Hematopoietic multipotent progenitor cell treated with erythropoietin and hydrocortisone succinate and interleukin-3 and kit ligand, for 17 days (in vitro differentiated cells): ENCODE data around the gene CROT.

Experiments
- DNase-seq: peaks from one replicate; pipeline ENCODE4 v3.0.0-alpha.2; 2015; ENCODE audit warnings: low spot score

CROT gene

DNA sequence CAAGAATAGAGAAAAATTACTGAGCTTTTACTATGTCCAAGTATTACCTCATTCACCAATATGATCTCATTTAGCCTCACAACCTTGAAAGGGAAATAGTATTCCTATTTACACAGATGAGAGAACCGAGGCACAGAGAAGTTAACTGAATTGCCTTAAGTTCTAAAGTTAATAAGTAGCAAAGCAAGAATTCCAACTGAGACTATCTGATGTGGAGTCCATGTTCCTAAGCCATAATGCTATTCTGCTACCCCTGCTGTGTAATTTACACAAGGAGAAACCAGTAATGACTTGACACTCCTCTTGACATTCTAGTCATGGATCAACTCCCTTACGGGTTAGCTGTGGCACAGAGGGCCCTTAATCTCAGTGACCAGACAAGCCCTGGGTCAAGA lies 69.3 kb downstream of the CROT start:
- DNase-seq: no peak

DNA sequence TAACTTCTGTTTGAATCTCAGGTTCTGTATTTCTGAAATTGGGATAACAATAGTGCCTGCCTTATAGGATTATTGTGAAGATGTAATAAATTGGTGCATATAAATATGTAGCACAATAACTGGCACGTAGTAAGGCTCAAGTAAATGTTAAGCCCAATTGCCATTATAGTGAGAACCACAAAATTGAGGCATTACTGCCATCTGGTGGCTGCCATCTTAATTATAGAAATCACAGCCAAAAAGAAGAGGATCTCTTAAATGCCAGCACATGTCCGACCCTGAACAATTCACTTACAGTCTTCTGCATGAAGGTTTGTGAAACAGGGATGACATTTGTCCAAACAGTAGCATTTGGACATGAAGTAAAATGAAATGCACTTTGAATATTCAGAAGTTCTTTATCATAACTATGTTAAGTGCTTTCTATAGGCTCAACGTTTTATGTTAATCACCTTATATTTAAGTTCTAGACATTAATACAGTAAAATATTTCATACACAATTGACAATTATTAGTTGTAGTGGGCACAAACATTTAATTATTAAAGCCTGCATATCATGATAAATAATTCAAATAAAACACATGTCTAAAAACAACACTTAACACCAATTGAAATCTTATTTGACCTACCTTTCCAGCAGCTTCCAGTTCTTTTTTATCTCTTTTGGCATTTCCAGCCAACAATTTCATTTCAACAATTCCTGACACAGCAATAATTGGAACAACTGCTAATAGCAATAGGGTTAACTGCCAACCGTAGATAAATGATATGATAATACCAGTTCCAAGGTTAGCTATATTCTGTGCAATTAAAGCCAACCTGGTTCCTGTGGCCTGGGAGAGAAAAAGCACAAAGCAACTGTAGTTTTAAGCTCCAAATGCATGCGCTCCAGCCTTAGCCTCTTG lies 71.5 kb downstream of the CROT start:
- DNase-seq: peak; percentile 58

DNA sequence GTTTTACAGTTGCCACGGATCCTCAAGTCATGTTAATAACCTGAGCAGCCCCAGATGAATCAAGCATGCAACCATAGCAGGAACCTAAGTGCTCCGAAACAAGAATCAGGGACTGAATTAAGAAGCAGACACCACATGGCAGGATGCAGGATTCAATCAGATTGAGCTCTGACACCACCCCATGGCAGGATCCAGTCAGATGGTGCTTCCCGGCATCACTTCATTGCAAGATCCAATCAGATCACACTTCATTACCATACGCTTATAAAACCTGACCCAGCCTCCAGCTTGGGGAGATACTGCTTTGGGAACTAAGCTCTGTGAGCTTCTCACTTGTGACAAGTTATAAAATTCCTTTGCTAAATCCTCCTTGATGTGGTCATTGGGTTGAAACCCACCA lies 74.7 kb downstream of the CROT start:
- no peak for DNase-seq

DNA sequence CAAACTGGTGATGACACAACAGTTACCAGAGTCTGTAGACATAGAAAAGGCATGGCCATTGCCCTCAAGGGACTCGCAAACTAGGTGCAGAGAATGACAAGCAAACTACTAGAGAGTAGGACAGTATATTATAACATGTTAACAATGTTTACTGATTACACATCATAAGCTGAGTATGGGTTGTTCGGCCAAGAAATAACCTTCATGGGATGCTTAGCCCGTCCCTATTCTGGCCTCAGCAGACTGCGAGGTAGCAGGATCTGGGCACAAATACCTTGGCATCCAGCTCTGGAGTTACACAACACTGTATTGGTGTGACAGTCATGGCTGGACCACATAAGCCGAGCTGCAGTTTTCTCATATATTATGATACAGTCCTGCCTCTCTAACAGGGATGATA lies 78.6 kb downstream of the CROT start:
- DNase-seq: no peak

DNA sequence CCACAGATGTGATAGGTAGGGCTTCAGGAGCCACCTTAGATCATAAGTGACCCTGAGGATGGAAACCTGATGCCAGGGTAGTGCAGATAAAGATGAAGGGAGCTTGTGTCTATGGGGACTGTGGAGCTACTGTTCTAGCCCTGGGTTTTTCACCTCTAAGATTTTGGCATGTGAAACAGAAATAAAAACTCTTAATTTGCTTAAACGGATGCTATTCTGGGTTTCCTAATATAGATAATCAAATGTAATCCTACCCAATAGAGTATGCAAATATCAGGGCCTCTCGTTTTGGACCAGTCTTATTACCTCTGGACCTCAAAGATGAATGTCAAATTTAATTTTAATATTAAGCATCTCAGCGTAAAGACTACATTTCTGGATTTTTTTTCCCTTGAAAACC lies 80.7 kb downstream of the CROT start:
- DNase-seq: no peak

DNA sequence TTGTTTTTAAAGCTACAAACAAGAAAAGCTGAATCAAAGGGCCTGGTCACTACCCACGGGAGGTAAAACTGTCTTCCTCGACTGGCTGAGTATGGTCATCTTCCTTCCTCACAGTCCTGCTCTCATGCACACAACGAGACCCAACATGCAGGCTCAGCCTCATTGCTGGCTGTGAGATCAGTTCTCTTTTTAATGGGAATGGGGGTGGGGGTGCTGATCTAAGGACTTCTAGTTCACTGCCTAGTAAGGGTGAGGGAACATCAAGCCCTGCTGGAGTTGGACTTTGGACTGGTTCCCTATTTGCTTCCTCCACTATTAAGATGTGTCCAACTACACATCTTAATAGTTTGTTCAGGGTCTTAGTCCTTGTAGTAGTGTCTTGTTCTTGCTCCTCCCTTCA lies 81.8 kb downstream of the CROT start:
- no peak for DNase-seq

DNA sequence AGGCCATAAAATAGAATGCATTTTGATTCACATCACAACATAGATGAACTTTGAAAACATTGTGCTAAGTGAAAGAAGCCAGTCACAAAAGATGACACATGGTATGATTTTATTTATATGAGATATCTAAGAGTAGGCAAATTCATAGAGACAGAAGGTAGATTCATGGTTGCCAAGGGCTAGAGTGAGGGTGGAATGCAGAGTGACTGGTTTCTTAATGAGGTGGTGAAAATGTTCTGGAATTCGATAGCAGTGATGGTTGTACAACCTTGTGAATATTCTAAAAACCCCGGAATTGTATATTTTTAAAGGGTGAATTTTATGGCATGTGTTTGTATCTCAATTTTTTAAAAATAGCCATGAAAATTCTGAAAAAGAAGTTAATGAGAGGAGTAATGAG lies 87.1 kb downstream of the CROT start:
- DNase-seq: no peak

DNA sequence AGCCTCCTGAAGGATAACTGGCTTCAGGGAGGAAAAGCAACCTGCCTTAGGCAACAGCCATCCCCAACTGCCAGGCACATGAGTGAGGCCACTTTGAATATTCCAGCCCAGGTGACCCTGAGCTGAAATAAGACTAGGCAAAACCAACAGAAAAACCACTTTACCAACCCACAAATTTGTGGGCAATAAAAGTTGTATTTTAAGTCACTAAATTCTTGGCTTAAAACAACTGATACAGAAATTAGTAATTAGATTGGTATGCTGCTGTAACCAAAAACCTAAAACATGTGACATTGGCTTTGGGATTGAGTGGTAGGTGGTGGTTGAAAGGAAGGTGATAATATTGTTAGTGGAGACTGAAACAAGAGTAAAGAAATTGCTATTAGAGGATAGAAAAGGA lies 90.1 kb downstream of the CROT start:
- no peak for DNase-seq

DNA sequence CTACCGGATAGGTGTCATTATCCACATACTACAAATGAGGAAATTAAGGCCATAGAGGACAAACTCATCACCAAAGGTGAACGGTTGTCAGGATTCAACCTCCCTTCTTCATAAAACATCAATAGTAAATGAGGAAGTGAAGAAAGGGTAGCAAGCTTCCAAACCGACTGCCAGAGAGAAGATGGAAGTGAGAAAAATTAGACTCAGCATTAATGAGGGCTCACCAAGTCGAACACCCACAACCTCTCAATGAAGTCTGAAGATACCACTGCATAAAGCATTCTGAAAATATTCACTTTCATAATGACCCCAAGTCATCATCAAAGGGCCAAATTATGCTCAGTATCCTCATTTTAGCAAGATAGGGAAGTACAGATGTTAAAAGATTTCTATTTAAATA lies 100.4 kb downstream of the CROT start:
- no peak for DNase-seq

DNA sequence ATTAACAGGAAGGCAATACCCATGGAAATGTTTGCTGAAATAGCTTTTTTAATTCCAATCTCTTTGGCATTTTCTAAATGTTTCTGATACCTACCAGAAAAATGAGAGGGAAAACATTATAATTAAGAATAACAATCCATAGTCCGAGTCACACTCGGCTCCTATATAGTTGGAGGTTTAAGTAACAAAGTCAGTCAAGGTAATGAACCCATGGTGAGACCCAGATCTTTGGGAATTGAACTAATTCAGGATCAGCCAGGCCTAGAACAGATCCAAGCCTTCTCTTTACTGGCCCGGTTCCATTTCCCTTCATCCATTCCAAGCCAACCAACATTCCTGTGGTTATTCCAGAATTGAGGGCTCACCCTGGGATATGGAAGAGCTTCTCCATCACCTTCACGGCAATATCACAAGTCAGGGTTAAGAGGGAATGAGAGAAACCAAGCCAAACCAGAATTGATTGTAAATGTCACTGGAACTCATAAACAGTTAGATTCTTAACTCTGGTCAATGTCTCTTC lies 101.7 kb downstream of the CROT start:
- DNase-seq: no peak

DNA sequence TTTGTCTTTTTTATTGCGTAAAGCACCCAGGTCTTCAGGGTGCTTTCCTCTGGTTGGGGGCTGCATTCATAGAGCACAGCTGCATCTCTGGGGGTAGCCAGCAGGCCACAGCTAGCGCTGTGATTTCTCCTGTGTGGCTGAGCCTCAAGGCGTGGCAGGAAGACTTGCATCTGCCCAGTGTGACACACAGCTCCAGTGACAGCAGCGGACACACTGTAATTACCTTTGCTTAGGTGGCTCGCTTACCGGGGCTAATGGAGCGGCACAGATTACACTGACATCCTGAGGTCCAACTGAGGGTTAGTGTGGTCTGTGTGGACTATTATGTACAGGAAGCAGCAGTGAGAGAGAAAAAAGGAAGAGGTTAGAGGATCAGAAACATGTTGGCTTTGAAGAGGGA lies 102.9 kb downstream of the CROT start:
- no peak for DNase-seq
